GM21825 (cell line): ENCODE measurements around the gene CASZ1.

Experiments
- ATAC-seq: cut with Tn5 transposase; IDR thresholded peaks from one replicate; pipeline ENCODE4 v1.9.1; 2021; ENCODE audit warnings: mild to moderate bottlenecking, moderate library complexity; ENCODE audit not compliant: unreplicated experiment

Gene CASZ1, protein sequence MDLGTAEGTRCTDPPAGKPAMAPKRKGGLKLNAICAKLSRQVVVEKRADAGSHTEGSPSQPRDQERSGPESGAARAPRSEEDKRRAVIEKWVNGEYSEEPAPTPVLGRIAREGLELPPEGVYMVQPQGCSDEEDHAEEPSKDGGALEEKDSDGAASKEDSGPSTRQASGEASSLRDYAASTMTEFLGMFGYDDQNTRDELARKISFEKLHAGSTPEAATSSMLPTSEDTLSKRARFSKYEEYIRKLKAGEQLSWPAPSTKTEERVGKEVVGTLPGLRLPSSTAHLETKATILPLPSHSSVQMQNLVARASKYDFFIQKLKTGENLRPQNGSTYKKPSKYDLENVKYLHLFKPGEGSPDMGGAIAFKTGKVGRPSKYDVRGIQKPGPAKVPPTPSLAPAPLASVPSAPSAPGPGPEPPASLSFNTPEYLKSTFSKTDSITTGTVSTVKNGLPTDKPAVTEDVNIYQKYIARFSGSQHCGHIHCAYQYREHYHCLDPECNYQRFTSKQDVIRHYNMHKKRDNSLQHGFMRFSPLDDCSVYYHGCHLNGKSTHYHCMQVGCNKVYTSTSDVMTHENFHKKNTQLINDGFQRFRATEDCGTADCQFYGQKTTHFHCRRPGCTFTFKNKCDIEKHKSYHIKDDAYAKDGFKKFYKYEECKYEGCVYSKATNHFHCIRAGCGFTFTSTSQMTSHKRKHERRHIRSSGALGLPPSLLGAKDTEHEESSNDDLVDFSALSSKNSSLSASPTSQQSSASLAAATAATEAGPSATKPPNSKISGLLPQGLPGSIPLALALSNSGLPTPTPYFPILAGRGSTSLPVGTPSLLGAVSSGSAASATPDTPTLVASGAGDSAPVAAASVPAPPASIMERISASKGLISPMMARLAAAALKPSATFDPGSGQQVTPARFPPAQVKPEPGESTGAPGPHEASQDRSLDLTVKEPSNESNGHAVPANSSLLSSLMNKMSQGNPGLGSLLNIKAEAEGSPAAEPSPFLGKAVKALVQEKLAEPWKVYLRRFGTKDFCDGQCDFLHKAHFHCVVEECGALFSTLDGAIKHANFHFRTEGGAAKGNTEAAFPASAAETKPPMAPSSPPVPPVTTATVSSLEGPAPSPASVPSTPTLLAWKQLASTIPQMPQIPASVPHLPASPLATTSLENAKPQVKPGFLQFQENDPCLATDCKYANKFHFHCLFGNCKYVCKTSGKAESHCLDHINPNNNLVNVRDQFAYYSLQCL (N-terminal part only)

GRCh38 chr1:10796029-10796944, at the start of gene CASZ1:
TSS of gene CASZ1 (minus strand) at chr1:10796646. CDS start at chr1:10693889, 102,757 bp downstream.
- no peak for ATAC-seq

DNA sequence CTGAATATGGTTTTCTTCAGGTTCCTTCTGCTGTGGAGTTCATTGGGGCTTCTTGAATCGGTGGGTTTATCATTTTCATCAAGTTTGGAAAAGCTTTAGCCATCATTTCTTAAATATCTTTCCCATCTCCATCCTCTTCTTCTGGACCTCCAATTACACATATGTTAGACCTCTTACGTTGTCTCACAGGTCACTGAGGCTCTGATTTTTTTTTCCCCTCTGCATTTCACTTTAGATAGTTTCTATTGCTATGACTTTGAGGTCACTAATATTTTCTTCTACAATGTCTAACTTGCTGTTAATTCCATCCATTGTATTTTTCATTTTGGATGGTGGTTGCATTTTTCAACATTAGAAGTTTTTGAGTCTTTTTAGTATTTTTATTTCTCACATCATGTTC, 47.3 kb upstream of the CASZ1 start:
- no peak for ATAC-seq

DNA sequence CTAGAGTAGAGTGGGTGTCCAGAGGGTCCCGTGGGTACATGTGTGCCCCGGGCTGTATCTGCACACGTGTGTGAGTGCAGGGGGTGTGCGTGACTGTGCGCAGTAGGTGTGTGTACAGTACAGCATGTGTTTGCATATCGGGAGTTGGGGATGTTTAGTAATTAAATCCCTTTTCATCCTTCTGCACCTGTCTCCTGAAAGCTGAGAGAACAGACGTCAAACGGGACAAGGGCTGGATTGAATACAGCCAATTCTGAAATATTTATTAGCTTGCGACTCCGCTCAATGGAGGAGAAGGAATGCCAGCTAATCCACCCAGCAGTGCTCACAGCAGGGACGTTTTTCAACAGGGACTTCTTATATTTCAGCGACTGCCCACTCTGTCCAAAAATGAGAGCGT, 44.7 kb upstream of the CASZ1 start:
- ATAC-seq, result no peak

DNA sequence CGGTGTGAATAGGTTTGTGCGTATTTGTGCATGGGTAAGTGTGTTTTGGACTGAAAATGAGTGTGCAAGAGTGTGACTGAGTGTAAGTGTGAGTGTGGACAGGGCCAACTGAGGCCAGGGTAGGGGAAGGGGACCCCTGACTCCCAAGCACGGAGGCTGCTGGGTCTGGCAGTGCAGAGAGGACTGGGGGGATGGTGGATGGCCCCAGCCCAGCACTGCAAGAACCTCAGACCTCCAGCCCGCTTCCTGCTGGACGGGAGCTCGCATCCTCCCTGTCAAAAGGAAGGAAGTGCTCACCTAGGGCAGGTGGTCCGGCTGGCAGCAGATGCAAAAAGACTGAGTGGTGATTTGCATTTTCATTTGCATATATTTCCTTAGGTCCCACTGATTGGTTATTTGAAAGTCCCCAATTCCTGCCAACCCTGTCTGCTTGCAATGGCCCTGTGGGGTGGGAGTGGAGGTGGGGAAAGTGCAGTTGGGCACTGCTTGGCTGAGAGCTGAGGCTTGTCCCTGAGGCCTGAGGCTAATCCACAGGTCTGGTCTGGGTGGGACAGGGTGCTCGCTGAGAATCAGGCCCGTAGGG, 42.8 kb upstream of the CASZ1 start:
- no peak for ATAC-seq

DNA sequence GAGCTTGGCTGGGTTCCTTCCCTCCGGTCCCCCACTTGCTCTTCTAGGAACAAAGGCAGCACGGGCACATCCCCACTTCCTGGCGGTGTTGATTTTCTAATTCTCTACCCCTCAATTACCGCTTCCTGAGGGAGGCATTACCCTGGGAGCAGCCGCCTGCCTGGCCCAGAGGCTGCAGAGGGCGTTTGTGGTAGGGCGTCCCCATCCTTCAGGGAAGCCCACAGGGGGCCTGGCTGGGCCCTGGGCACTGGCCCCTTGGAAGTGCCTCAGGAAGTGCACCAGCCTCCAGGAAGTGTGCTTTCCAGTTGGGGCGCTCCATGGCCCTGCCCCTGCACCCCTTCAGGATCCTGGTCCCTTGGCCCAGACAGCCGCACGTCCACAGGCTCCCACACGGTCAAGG, 42.1 kb upstream of the CASZ1 start:
- ATAC-seq, result no peak

GRCh38 chr1:10836726-10837125, 40.3 kb upstream of the CASZ1 start:
- ATAC-seq, result no peak

DNA sequence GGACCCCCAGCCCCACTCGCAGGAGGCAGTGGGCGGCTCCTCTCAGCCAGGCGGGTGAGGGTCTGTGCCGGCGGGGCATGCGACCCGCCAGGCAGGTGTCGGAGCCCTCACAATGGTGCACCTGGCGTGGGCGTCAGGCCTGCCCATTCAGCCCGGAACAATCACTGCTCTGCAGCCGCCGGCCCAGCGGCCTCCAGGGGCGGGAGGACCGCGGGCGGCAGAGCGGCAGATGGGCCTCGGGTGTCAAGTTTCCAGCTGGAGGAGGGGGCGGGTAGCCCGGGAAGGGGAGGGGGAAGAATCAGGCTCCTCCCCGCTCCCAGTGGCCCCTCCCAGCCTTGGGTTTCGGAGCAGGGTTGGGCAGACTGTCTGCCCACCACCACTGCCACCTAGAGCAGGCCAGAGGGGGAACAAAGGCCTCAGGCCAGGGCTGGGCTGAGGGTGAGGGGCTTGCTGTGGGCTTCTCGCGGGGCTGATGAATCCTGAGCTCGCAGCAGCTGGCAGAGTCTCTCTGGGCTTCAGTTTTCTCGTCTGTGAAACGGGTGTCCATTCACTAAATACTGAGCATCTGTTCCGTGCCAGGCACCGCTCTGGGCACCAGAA, 39.5 kb upstream of the CASZ1 start:
- no peak for ATAC-seq

- no peak for ATAC-seq
Observed at GRCh38 chr1:10835421-10835820, 39.0 kb upstream of the CASZ1 start.

DNA sequence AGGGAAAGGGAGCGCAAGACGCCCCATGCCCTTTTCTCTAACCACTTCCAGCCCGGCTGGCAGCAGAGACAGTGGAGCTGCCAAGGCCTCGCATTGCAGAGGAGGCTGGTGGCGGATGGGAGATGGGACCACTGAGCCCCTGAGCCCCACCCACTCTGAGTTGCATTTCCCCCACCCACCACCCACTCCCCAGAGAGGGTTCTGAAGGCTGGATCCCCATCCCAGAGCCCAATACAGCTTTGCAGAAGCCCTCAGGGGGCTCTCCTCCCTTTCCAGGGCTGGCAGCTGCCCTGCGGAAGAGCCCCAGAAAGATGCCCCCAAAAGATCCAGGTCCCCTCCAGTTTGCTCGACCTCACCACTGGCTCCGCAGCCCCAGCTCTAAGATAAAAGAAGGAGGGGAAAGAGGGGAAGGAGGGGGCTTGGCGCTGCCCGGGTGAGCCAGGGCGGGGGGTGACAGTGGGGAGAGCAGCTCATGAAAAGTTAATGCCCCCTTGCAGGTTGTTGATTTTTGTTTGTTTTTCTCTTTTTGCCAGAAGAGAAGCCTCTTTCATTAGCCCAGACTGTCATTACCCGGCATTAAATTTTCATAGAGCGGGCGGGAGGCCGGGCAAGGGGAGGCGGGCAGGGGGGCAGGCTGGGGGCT, 38.4 kb upstream of the CASZ1 start:
- ATAC-seq, result no peak

GRCh38 chr1:10833630-10834557, 37.4 kb upstream of the CASZ1 start:
- ATAC-seq, result no peak

DNA sequence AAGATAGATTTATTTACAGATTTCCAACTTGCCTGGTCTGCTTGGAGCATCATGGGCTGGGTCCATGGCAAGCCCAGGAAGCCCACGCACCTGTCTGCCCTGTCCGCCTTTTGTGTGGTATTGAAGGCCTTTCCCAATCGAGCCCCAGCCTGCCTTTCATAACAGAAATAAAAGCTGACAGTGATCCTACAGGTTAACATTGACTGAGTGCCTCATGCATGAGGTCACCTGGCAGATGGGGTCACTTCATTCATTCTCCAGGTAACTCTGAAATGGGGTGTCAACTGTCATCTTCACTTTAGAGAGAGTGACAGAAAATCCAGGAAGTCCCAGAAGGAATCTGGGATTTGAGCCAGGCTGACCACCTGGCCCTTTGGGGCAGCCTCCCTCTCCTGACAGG, 36.3 kb upstream of the CASZ1 start:
- no peak for ATAC-seq

DNA sequence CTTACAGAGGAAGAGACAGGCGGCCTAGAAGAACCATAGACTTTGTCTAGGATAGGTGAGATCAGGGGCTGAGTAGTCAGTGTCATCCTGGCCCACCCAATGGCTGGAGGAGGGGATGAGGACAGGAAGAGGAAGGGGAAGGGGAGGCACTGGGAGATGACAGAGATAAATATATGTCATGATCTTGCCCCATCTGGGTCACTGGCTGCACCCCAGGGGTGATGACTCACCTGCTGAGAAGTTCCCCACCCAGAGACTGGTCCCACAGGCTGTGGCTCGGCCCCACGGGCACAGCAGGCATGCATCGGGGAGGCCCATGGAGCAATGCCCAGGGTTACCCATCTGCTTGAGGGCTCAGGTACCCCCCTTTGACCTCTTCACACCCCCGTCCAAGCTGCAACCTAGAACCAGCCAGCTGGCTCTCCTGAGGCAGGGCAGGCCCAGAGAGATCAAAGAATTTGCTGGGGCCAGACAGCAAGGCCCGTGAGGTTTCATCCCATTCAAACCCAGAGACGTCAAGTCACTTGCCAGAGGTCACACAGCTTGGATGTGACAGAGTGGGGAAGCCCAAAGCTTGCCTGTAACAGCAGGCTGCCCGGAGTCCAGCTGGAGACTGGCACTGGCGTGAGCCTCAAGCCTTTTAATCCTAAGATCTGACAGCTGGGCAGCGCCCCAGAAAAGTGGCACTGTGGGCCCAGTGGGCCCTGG, 34.7 kb upstream of the CASZ1 start:
- ATAC-seq, result no peak

DNA sequence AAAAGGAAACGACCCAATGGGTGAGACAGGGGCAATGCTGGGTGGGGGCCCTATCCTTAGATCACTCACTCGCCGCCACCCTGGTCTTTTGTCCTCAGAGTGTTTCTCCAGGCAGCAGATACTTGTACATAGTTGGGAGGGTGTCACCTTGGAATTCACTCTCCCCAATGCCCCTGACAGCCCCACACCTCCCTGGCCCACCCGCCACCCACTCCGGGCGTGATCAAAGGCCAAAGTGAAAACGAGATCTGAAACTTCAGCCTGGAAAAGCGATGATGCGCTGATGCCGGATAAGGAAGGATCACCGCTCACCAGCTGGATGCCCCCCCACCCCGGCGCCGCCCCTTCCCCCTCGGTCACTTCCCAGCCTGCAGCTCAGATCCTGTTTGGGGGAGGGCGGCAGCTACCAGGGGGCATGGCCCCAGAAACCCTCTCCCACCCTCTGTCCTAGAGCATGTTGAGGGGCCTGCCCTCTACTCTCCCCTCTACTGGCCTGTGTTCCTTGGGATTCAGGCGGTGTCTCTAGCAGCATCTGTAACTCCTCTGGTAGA, 33.6 kb upstream of the CASZ1 start:
- ATAC-seq, result no peak

DNA sequence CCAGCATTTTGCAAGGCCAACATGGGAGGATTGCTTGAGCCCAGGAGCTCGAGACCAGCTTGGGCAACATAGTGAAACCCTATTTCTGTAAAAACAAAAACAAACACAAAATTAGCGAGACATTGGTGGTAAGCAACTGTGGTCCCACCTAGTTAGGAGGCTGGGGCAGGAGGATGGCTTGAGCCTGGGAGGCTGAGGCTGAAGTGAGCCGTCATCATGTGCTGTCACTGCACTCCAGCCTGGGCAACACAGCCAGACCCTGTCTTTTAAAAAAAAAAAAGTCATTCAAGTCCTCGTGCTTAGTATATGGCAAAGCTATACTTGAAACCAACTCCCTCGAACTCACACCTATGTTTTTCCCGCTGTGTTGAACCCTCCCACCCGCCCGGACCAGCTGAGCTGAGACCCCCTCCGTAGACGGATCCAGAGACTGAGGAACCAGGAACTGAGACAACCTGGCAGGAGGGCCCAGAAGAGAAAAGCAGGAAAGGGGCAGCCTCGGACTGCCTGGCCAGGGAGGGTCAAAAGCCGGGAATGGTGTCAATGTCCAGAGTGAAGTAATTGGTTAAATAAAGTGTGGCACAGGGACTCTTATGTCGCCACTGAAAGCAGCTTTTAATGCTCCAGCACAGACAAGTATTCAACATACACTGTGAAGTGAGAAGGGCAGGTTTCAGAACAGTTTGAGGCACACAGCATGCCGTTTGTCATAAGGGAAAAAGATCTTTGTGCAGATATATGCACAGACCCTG, 32.8 kb upstream of the CASZ1 start:
- no peak for ATAC-seq

DNA sequence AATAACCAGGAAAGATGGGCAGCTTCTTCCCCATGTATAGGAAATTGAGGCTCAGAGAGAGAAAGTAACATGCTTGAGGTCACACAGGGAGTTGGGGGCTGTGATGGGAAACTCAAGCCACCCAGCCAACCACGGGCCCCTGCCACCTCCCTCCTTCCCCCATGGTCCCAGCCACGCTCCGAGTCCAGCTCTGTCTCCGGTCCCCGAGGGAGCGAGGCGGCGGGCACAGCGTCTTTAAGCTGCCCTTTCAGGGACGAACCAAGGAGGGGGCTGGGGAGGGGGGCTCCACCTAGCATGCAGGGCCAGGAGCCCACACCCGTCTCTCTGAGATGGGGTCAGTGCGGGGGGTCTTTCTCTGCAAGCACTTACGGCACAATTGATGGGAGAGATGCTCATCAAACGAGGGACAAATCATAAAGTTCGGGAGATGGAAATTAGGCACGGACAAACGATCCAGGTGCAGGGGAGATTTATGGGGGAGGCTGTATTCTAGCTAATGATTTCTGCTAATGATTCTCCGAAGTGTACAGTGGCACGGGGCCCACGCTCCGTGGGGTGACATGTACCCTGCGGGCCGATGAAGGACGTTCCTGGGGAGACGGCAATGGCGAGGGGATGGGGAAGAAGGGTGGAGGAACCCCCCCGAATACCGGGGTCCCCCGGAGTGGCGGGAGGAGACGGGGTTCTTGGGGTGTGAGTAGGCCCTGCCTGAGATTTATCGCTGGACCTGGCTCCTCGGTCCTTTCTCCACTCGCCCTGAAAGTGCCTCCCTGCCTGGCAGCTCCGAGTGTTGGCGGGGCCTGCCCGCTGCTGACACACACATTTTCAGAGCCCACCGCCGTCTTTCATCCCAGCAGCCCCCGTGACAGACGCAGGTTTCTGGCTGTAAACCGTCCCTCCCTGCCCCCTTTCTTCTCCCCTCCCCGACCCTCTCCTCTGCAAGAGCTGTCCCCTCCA, 31.2 kb upstream of the CASZ1 start:
- ATAC-seq, result no peak
